ENCODE results near the gene CAPN1.

DNA sequence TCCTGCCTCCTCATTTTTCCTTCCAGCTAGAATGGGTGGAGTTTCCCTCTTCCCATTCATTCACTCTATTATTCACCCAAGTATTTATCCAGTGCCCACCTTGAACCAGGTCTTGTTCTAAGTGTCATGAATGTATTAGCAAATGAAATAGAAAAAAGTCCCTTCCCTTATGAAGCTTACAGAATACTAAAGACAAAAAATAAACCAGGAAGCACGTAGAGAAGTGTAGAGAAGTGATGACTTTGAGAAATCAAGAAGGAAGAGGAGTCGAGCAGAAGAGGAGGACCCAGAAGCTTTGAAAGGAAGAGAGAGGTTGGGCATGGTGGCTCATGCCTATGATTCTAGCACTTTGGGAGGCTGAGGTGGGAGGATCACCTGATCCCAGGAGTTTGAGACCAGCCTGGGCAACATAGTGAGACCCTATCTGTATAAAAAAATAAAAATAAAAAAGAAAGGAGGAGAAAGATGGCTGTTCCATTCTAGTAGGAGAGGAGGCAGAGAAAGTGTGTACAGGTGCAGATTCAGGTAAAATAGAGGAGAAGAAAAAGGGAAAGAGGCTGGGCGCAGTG lies 30.3 kb upstream of the CAPN1 start:
- TF ChIP-seq, protein P1, sequence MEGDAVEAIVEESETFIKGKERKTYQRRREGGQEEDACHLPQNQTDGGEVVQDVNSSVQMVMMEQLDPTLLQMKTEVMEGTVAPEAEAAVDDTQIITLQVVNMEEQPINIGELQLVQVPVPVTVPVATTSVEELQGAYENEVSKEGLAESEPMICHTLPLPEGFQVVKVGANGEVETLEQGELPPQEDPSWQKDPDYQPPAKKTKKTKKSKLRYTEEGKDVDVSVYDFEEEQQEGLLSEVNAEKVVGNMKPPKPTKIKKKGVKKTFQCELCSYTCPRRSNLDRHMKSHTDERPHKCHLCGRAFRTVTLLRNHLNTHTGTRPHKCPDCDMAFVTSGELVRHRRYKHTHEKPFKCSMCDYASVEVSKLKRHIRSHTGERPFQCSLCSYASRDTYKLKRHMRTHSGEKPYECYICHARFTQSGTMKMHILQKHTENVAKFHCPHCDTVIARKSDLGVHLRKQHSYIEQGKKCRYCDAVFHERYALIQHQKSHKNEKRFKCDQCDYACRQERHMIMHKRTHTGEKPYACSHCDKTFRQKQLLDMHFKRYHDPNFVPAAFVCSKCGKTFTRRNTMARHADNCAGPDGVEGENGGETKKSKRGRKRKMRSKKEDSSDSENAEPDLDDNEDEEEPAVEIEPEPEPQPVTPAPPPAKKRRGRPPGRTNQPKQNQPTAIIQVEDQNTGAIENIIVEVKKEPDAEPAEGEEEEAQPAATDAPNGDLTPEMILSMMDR (IDR thresholded peaks at IDR 0.05; ENCODE audit: low read depth, low read length): no peak
- TF ChIP-seq POLR2A (IDR thresholded peaks at IDR 0.05; ENCODE audit: extremely low read depth, insufficient read length): no peak
